ENCODE measurements around the gene MALRD1. TPM values are rescaled to one million over a fixed set of nuclear protein-coding genes. Genes with fewer than 3 reads are reported as not detected.

The MALRD1 gene

GRCh38 chr10:19778996-19779395 lies 730.4 kb downstream of the MALRD1 start:
- no peak overlapping the region for H2BK5ac ChIP-seq (ENCODE audit: low read length)
- no peak overlapping the region for H2BK15ac ChIP-seq (replicated peaks; ENCODE audit: low read depth)
- H3K56ac ChIP-seq (ENCODE audit: low read length): no peak overlapping the region
- no peaks in the 10 kb centered on the region for H3K79me2 ChIP-seq (ENCODE audit: control insufficient read depth, insufficient read depth, low read length)
- no peak overlapping the region for H3K18ac ChIP-seq (ENCODE audit: low read length)
- no peak overlapping the region for H2AK5ac ChIP-seq (ENCODE audit: low read length)
- H3K36me3 ChIP-seq (ENCODE audit: control insufficient read depth, insufficient read depth, low read length): no peaks in the 10 kb centered on the region
- no peak overlapping the region for H2BK120ac ChIP-seq (ENCODE audit: low read depth, low read length)
- H4K5ac ChIP-seq (ENCODE audit: low read length): no peak overlapping the region
- no peak overlapping the region for H3K9ac ChIP-seq (ENCODE audit: low read length)
- H3K4me3 ChIP-seq (ENCODE audit: low read length): no peak overlapping the region
- H3K4ac ChIP-seq (ENCODE audit: low read depth, low read length): no peak overlapping the region
- H3K4me1 ChIP-seq (ENCODE audit: control insufficient read depth, low read depth, low read length): no peaks in the 10 kb centered on the region
- DNase-seq: no peak
- no peaks in the 10 kb centered on the region for H3K27me3 ChIP-seq (ENCODE audit: insufficient read depth, low read length, poor library complexity)
- no peak overlapping the region for H3K27ac ChIP-seq (ENCODE audit: low read depth, low read length)
- H3K23ac ChIP-seq (ENCODE audit: low read length): no peak overlapping the region
- H3K79me1 ChIP-seq (ENCODE audit: low read length): no peaks in the 10 kb centered on the region
- no peak overlapping the region for H4K8ac ChIP-seq (ENCODE audit: low read depth, low read length)
- no CpG with 5 or more reads among the region's 2 CpGs for WGBS (ENCODE audit: extremely low coverage, insufficient coverage, low lambda C conversion rate)
- H3K4me2 ChIP-seq (ENCODE audit: low read length): no peak overlapping the region

GRCh38 chr10:19782430-19783089 lies 734.0 kb downstream of the MALRD1 start:
- Histone ChIP-seq H2BK5ac (ENCODE audit: low read length) (no peak overlapping the region), H3K27me3 (ENCODE audit: insufficient read depth, low read length, poor library complexity) (no peaks in the 10 kb centered on the region), H4K5ac (ENCODE audit: low read length) (no peak overlapping the region), H3K79me2 (ENCODE audit: control insufficient read depth, insufficient read depth, low read length) (no peaks in the 10 kb centered on the region), H3K4me2 (ENCODE audit: low read length) (no peak overlapping the region), H3K27ac (ENCODE audit: low read depth, low read length) (no peak overlapping the region), H2BK120ac (ENCODE audit: low read depth, low read length) (no peak overlapping the region), H3K79me1 (ENCODE audit: low read length) (no peaks in the 10 kb centered on the region), H3K4me3 (ENCODE audit: low read length) (no peak overlapping the region), H3K56ac (ENCODE audit: low read length) (no peak overlapping the region), H2AK5ac (ENCODE audit: low read length) (no peak overlapping the region), H3K9ac (ENCODE audit: low read length) (no peak overlapping the region), H3K36me3 (ENCODE audit: control insufficient read depth, insufficient read depth, low read length) (no peaks in the 10 kb centered on the region), H4K8ac (ENCODE audit: low read depth, low read length) (no peak overlapping the region), H2BK15ac (replicated peaks; ENCODE audit: low read depth) (no peak overlapping the region), H3K4me1 (ENCODE audit: control insufficient read depth, low read depth, low read length) (no peaks in the 10 kb centered on the region), H3K4ac (ENCODE audit: low read depth, low read length) (no peak overlapping the region), H3K23ac (ENCODE audit: low read length) (no peak overlapping the region), H3K18ac (ENCODE audit: low read length) (no peak overlapping the region)
- DNase-seq: no peak
- WGBS (ENCODE audit: extremely low coverage, insufficient coverage, low lambda C conversion rate): no CpG with 5 or more reads among the region's 6 CpGs

DNA sequence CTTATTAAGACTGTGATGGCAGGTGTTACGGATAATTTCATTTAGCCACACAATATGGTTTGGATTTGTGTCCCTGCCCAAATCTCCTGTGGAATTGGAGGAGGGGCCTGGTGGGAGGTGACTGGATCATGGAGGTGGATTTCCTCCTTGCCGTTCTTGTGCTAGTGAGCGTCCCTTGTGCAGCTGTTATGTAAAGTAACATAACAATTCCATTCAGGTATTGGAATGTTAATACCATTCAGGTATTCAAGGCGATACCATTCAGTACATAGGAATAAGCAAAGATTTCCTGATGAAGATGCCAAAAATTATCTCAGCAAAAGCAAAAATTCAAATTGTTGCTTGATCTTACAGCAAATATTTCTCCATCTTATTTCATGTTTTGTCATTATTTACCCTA lies 735.1 kb downstream of the MALRD1 start:
- H2AK5ac ChIP-seq (ENCODE audit: low read length): no peak overlapping the region
- H3K27ac ChIP-seq (ENCODE audit: low read depth, low read length): no peak overlapping the region
- no peak overlapping the region for H3K9ac ChIP-seq (ENCODE audit: low read length)
- DNase-seq: no peak
- H4K8ac ChIP-seq (ENCODE audit: low read depth, low read length): no peak overlapping the region
- H3K56ac ChIP-seq (ENCODE audit: low read length): no peak overlapping the region
- no peaks in the 10 kb centered on the region for H3K79me2 ChIP-seq (ENCODE audit: control insufficient read depth, insufficient read depth, low read length)
- H3K36me3 ChIP-seq (ENCODE audit: control insufficient read depth, insufficient read depth, low read length): no peaks in the 10 kb centered on the region
- no peak overlapping the region for H2BK120ac ChIP-seq (ENCODE audit: low read depth, low read length)
- no peaks in the 10 kb centered on the region for H3K4me1 ChIP-seq (ENCODE audit: control insufficient read depth, low read depth, low read length)
- no peak overlapping the region for H2BK5ac ChIP-seq (ENCODE audit: low read length)
- H3K4ac ChIP-seq (ENCODE audit: low read depth, low read length): no peak overlapping the region
- no peak overlapping the region for H3K4me3 ChIP-seq (ENCODE audit: low read length)
- no peak overlapping the region for H3K4me2 ChIP-seq (ENCODE audit: low read length)
- H3K23ac ChIP-seq (ENCODE audit: low read length): no peak overlapping the region
- H3K79me1 ChIP-seq (ENCODE audit: low read length): no peaks in the 10 kb centered on the region
- H4K5ac ChIP-seq (ENCODE audit: low read length): no peak overlapping the region
- no CpG with 5 or more reads among the region's 4 CpGs for WGBS (ENCODE audit: extremely low coverage, insufficient coverage, low lambda C conversion rate)
- no peak overlapping the region for H2BK15ac ChIP-seq (replicated peaks; ENCODE audit: low read depth)
- H3K18ac ChIP-seq (ENCODE audit: low read length): no peak overlapping the region
- H3K27me3 ChIP-seq (ENCODE audit: insufficient read depth, low read length, poor library complexity): no peaks in the 10 kb centered on the region

Small RNA genes lying within 50 kb of the gene (small RNA-seq; reads per million reads assigned to genes)
- not detected for gene AL354695.1 (ENCODE audit: insufficient read depth)
- not detected for gene HMGN1P20 (ENCODE audit: insufficient read depth)
- not detected for gene RF00012 (ENCODE audit: insufficient read depth)
- gene RNA5SP303 (ENCODE audit: insufficient read depth): 94.7 reads per million, percentile 96 among the genes with 10 or more reads in this experiment

Measured in mesendoderm (in vitro differentiated cells).